NCI-H748 treated with DMSO at 0.1 percent for 48 hours (cell line): ENCODE data around the gene SIAH3.

Source experiments
- DNase-seq: peaks from one replicate; lab custom pipeline; 2025; lab: John Stamatoyannopoulos, UW

Gene SIAH3

DNA sequence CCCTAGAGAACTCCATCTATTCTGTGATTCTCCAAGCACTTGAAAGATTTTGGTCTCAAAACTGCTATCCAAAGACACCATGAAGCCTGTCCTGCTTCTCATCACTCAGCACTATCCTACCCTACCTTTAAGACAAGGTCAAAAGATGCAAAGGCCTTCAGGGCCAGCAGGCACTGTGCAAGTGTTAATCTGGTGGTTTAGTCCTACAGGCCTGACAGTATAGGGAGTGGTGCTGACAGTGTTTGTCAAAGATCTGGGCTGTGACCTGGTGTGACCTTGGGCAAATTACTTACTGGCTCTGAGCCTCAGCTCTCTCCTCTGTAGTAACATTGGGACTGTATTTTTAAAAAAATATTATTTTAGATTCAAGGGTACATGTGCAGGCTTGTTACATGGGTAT, 28.0 kb downstream of the SIAH3 start:
- no peak for DNase-seq

DNA sequence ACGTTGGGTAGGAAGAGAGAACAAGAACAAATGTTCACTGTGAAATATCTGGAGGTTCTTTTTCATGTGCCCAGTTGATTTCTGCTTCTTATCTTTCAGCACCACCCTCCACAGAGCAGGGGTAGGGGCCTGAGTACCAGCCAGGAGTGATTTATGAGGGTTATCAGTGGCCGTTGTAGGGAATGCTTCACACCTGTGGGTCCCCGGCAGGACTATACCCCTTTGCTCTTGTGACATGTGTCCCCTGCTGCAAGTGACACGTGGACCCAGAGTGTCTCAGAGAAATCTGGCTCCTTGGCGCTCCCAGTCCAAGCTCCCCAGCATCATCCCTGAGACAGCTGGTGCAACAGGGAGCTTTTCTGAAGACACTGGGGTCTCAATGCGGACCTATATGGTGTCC, 29.7 kb downstream of the SIAH3 start:
- DNase-seq: no peak

DNA sequence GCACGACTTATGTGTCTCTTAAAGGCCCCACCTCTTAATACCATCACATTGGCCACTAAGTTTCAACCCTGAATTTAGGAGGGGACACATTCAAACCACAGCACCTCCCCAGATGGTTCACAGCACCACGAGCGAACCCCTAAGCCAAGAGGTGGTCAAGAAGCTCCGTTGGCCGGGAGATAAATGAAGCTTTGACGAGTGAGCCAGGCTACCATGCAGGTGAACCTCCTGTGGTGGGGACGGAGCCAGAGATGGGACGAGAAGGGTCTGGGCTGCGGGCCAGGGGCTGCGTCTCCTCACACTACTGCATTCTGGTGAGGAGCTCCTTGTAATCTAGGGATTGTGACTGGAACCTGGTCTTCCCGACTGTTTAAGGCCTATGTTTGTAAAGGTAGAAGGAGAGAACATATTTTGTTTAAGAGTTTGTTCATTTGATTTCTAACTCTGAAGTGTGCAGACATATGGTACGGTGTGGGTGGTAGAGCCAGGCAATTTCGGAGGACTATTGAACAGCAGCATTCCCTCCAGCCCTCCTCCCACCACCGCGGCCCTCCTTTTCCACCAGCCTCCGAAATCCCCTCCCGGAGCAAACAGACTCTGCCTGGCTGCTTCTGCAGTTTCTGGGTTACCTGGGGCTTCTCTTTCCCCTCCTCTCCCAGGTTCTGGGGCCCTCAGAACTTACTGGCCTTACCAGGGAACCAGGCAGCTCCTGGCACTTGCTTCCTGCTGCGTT, 31.3 kb downstream of the SIAH3 start:
- no peak for DNase-seq

DNA sequence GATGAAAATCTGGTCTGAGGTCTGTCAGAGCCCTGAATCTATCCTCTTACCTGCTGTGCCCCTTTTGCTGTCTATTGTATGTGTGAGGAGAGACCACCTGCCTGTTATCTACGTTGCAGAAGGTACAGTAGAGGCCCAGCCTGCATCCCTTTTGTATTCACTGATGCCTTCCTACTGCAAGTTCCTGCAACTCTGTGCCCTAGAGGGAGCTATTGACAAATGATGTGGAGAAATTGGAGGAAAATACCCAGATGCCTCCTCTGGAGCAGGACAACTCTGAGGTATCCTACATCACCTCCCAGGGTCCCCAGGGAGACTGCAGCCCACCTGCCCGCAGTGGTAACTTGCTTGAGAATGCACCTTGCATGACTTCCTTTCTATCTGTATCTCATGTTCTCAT, 33.7 kb downstream of the SIAH3 start:
- no peak for DNase-seq

DNA sequence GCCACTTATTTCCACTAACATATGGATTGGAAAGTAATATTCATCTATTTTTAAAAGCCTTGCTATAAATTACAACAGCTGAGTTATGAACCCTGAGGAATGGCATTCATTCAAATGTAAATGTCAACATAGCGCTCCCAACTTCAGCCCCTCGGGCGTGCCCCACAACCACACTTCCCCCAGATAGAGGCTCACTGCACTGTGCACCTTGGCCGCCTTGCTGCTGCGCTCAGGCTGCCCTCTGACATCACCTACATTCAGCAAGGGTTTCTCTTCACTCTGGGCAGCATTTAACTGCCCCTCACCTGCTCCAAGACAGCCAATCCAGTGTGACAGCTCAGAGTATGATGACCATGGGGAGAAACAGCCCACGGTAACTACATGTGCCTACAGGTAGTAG, 35.1 kb downstream of the SIAH3 start:
- no peak for DNase-seq

DNA sequence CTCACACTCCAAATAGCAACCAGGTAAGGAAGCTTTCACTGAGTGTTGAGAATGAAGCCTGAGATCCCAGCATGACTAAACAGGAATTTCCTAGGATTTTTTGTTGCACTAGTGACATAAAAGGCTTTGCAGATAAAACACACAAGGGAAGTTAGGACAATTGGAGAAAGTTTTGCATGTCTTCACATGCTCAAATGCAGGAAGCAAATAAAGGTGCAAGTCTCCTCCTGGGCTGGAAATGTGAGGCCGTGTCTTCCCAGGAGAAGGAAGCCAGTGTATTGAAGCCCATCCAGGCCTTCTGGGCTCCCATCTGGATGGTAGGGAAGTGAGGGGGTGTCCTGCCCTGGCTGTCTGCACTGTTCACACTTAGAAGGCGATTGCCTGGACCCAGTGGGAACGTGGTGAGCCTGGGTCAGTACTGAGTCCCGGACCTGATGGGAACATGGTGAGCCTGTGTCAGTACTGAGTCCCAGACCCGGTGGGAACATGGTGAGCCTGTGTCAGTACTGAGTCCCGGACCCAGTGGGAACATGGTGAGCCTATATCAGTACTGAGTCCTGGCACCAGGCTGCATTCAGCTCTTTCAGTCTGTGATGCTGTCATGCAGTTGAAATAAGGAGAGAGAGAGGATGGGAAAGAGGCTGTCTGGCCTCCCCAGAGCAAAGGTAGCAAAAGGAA, 38.7 kb downstream of the SIAH3 start:
- DNase-seq: no peak

DNA sequence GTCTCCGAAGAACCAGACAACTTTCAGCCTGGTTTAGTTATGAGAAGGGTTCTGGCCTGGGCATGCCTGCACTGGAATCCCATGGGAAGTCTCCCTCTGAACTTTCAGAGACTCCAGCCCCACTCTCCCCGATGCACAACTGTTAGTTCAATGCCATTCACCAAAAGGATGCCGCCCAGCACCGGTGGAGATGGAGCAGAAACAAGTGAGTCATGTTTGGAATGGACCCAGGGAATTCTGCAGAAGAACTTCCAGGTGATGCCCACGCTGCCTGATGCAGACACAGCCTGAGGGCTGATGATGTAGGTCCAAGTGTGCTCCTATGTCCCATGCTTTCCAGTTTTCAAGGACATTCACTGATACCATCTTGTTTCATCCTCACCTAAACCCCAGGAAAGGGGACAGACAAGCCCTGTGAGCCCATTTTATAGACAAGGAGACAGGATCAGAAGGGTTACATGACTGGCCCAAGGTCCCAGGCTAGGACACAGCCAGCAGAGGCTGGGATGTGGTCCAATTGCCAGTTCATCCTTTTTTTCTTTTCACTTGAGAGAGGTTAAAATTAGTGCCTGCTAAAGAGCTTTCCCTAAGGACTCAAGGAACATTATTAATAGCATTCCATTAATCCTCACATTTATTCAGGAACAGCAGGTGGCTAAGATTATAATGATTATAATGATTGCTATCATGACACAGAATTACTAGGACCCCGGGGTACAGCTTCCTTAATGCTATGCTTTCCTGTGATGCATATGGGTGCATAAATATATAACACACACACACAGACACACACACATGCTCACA, 39.5 kb downstream of the SIAH3 start:
- DNase-seq: no peak

DNA sequence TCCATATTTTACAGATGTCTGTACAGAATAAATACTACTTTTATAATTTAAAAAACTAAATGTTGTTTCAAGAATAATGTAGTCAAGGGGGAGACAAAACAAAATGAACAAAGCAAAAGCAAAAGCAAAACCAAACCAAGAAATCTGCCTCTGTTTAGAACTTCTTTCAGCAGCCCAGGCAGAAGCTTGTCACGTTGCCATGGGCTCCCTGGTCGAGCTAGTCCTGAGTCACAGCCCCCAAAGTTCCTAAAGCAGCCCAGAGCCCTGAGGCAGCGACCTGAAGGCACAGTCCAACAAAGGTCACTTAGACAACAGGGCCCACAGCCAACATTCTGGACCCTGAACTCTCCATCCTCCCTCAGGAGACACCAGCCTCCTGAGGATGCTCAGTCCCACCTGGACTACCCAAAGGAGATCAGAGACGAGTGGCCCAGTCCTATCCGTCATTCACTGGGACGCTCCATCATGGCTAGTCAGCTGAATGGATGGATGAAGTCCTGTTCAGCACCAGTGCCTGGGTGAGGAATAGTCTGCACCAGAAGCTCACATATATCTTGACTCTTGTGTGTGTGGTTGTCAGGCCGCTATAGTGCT, 41.7 kb downstream of the SIAH3 start:
- no peak for DNase-seq

DNA sequence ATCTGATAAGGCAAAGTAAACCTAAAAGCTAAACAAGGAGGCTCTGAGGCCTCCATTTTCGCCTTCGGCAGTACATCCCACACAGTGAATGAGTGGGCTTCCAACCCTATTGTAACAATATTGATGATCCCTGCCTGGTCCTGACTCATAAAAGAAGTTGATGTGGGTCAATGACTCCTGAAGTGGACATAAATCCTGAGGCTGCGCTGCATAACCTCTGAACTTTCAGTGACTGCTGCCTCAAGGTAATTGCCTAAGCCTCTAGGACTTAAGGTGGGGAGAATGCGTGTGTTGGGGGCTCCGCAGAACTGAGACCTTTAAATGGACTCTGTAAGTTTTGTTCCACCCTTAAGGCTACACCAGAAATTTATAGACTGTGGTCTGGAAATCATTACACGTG, 42.6 kb downstream of the SIAH3 start:
- no peak for DNase-seq

DNA sequence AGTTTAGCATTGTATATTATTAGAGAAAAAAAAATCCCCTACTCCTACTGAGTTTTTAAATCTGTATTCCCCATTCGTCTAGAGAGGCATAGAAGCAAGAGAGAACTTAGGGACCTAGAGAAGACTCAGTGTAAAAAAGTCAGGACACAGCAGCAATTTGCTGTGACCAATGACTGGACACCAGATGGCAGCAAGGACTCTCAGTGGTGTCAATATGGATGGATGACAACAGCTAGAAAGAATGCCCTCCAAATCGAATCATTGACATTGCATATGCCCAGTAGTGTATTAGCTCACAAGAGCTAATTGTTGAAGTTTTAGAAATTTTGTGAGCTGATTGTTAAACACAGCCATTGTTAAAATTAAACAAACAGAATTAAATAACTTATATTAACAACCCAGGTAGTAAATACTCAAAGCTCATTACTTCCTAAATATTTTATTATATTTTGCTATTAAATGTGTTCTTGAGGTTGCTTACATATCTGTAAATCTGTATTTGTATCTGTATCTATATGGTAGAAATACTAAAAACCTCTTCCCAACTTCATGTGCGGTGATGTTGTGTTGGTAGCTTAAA, 43.9 kb downstream of the SIAH3 start:
- peak; percentile 56 for DNase-seq

DNA sequence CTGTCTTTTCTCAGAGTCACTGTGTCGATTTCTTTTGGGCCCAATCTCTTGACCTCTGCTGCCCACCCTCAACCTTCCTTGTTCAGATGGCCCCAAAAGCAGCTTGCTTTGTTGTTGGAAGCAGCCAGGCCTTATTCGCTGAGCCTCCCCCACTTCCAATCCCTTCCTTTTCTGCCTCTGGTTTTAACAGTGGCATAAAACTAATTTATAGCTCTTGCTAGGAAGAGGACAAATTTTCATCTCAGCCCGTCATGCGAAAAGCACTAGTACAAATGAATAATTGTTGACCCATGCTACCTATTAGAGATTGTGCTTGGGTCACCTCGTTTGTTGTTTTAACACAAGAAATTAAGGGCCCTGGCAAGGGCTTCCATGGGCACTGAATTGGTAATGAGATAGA, 51.1 kb downstream of the SIAH3 start:
- DNase-seq: no peak

DNA sequence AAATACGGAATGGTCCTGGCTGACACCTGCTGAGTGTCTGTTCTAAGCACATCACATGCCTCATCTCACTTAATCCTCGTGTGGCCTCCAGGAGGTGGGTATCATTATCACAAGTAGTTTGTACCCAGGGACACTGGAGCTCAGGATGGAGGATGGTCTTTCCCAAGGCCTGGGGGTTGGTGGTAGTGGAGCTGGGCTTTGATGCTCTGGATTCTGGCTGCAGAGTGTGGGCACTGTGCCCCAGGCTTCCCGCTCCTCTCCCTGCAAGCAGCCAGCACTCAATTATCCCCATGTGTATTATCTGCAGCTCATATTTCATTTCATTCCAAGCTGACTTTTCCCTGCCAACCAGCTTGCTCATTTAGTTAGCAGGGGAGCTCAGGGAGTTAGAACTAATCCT, 52.1 kb downstream of the SIAH3 start:
- no peak for DNase-seq

DNA sequence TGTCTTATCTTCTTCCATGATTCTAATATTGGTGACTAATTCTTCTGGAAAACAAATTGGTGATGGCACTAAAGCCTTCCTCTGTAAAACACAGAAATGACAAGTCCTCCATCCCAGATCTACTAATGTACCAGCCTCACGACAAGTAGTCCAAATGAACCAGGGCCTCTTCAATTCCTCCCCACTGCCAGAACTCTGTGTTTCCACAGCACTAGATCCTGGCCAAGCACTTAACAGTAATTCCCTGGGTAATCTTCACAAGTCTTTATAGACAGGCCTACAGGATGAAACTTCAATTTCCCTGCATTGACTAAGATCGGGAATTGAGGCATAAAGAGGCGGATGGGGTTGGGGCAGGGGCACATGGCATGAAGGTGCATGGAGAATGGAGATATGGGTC, 52.7 kb downstream of the SIAH3 start:
- DNase-seq: no peak

DNA sequence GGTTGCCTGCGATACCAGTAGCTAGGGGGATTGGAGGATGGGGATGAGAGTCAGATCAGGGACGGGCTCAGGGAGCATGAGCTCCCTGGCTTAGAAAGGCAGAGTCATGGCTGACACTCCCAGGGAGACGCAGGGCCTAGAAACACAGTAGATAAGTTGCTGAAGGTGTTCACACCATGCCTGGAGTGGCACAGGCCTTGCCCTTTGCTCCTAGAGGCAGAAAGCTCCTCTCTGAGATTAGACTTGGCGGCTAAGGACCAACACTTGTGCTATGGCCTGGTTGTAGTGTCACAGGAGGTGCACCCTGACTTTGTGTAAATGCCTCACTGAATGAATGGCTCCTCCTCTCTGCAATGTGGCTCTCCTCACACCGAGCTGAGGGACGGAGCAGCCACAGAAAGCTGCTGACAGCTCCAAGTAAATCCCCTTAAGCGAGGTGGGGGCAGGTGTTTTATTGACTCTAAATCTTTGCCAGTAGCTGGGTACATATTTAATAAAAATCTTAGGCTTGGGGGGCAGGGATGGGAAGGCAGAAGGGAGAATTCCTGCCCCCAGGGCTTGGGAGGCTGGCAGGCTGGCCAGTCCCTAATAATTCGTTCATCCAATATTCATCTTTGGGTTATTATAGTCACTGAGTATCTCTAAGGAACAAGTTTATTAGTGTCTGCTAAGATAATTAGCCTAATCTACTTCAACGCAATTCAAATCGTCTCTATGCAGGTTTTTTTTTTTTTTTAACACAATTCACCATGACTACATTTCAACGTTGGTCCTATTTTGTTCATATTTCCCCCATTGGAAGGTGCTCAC, 54.9 kb downstream of the SIAH3 start:
- no peak for DNase-seq

DNA sequence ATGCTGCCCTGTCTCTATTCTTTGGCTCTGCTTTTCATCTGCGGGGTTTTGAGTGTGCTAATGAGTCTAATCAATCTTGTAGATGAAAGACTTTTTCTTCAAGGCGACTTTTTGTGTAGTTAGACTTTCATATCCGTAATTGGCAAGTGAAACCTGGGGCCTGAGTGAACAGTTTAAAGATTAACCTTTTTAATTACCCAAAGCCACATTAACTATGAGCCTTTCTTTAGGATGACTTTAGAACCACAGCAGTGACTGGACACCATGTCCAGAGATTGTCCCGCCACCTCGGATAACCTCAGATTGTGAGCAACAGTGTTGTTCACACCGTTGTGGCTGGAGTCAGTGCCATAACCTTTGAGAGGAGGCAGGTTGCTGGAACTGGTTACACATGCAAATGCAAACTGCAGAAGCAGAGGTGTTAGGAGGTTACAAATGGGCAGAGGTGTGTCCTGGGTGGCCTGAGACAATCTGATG, 58.7 kb downstream of the SIAH3 start:
- no peak for DNase-seq

DNA sequence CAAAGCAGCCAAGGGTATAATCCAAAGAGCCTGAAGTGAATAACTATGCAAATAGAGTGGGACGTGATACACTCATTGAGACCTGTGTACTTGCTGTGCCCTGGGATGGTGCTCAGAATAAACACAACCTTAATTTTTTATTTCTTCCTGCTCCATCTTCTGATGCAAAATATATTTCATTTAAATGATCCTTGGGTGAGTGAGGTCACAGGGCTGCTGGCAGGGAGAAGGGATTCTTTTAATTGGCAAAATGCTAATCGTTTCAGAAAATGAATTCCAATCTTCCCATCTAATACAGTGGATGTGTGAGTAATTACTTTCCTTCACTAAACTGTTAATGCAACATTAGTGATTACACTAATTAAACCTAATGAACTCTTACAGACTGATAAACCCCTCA, 63.5 kb downstream of the SIAH3 start:
- no peak for DNase-seq

DNA sequence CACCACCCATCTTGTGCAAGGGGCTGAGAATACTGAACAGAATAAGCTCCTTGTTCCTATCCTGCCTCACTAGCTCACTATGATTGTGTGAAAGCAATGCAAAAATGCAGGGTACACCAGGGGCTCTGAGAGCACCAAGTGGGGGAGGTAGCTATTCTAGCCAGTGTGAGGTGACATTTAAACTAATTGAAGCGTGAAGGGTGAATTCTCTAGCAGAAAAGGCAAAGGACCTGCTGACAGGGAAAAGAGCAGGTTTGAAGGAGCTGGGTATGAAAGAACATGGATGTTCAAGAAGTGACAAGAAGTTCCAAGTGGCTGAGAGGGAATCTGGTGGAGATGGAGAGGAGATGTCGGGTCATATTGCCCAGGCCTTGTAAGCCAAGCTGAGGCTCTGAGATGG, 64.2 kb downstream of the SIAH3 start:
- no peak for DNase-seq

DNA sequence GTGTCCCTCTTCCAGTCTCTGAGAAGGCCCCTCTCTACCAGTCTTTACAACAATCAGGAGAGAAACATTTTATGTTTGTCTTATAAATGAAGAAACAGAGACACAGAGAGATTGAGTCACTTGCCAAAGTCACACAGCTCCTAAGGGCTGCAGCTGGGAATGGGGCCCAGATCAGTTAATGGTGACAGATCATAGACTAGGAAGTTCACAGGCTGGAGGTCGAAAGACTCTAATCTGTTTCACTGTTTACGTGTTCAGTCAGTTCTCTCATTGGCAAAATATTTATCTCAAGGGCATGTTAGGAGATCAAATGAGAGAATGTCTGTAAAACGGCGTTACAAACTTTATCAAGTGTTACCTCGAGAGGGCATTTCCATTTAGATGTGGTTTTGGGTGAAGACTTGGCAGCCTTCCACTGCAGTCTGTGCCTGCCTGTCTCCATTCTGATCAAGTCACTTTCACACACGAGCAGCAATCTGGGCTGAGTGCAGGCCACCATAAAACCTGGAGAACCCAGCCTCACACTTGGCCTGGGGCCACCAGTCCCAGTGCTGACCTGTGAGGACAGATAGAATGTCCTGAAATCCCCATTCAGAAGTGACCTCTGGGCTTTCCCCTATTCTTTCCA, 65.1 kb downstream of the SIAH3 start:
- no peak for DNase-seq

DNA sequence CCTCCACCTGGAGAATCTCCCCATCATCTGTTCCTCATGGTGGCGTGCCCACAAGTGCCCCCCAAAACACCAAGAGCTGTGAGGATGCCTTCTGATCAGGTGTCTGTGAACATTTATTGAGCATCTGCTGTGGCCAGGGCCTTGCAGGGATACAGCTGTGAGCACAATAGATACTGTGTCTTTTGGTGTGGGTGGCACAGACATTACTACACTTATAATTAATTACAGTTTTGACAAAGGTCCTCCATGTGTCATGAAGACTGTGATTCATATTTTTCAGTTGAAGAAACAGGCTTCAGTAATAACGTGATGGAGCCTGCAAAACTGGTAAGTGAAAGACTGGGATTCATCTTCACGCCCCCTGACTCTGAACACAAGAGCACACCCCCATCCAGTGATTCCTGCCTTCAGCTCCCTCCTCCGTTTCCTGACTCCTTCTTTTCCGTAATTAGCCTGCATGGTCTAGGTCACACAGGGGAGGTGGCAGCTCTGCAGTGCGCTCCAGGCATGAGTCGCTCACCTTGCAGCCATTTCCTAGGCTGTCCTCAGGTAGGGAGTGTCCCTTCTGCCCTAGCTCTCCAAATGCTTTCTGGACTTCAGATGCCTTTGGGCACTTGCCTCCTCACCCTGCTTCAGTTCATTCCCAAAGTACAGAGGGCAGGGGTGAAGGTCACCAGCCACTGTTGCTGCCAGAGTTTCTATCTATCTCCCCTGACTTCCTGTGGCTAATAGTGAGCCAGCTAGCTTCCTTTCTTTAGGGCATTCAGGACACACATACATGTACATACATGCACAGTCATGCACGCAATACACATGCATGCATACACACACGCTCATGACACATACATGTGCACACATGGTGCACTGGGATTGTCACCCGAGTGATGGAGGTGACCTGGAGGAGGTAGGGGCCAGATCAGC, 66.5 kb downstream of the SIAH3 start:
- DNase-seq: no peak
